ENCODE measurements around the gene LRRFIP2. TPM values are rescaled to one million over a fixed set of nuclear protein-coding genes. Genes with fewer than 3 reads are reported as not detected.

LRRFIP2 gene
- total and polyA plus RNA-seq, 2 donors (not counting 1 experiment from before 2014, with no cell fraction given), result 8.6 to 49.2 TPM

DNA sequence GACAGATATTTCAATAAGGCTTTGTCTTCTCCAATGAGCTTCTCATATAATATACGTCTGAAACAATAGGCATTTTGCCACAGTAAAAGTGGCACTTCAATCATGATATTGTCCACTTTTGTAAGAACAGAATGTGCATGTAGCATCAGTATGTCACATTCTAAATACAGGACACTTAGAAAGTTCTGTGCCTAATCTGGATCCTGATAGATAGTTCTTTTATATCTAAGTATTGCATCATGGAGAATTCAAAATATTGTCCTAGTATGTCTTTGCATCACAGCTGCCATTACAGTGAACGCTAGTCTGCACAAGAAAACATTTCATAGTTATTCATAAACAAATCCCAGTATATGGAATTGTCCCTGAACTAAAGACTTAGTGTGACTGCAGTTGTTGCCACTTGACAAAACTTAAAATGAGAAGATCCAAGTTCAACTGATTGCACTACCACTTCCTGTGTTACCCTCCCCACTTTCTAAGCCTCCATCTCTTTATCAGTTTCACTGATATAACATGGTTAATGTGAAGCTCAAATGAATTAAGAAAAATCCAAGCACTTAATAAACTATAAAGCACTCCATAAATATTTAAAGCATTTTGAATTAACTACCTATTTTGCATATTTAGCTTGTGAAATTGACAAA, 19.6 kb downstream of the LRRFIP2 start:
- H3K9ac ChIP-seq (ENCODE audit: low read length), result no peak overlapping the region
- POLR2A ChIA-PET, result no interaction called here
- H3K9me3 ChIP-seq (ENCODE audit: control extremely low read depth in 1 of 3, control insufficient read depth in 2 of 3, insufficient read depth in 1 of 3, low read length in 2 of 3), result no peaks in the 10 kb centered on the region
- no peaks in the 10 kb centered on the region for H3K27me3 ChIP-seq (replicated peaks in 1 of 4; ENCODE audit: control extremely low read depth in 1 of 4, control insufficient read depth in 3 of 4, insufficient read depth in 4 of 4, low read length in 3 of 4)
- CTCF ChIA-PET, result no interaction called here
- no peak overlapping the region for H3K4me2 ChIP-seq (replicated peaks; ENCODE audit: low read depth, low read length, poor library complexity, severe bottlenecking)
- no peak overlapping the region for H3K27ac Mint-ChIP-seq
- ATAC-seq (ENCODE audit: low read depth) (no peak), DNase-seq (no peak)
- H3K4me1 ChIP-seq (ENCODE audit: control insufficient read depth in 2 of 2, insufficient read depth in 2 of 2, low read length in 2 of 2), result no peaks in the 10 kb centered on the region
- no CpG with 5 or more reads among the region's 2 CpGs for WGBS (ENCODE audit: insufficient coverage)
- H2AFZ ChIP-seq (ENCODE audit: insufficient read depth, low read depth, low read length, poor library complexity, severe bottlenecking), result no peak overlapping the region
- no peak for TF ChIP-seq EZH2 (IDR thresholded peaks at IDR 0.05; ENCODE audit: borderline replicate concordance, insufficient read depth, low read depth, low read length, poor library complexity, severe bottlenecking)
- TF ChIP-seq, protein P1, sequence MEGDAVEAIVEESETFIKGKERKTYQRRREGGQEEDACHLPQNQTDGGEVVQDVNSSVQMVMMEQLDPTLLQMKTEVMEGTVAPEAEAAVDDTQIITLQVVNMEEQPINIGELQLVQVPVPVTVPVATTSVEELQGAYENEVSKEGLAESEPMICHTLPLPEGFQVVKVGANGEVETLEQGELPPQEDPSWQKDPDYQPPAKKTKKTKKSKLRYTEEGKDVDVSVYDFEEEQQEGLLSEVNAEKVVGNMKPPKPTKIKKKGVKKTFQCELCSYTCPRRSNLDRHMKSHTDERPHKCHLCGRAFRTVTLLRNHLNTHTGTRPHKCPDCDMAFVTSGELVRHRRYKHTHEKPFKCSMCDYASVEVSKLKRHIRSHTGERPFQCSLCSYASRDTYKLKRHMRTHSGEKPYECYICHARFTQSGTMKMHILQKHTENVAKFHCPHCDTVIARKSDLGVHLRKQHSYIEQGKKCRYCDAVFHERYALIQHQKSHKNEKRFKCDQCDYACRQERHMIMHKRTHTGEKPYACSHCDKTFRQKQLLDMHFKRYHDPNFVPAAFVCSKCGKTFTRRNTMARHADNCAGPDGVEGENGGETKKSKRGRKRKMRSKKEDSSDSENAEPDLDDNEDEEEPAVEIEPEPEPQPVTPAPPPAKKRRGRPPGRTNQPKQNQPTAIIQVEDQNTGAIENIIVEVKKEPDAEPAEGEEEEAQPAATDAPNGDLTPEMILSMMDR (IDR thresholded peaks at IDR 0.05), result no peak
- H3K4me3 Mint-ChIP-seq, result no peak overlapping the region
- peaks cover 31% of the 10 kb centered on the region for H3K79me2 ChIP-seq (ENCODE audit: control insufficient read depth, insufficient read depth, low read length)
- intact Hi-C loops (cut with micrococcal nuclease), result no loop called here
- H3K27ac ChIP-seq (ENCODE audit: low read length in 2 of 2), result no peak overlapping the region
- peaks cover 8% of the 10 kb centered on the region for H3K4me1 Mint-ChIP-seq
- H3K4me3 ChIP-seq (ENCODE audit: control extremely low read depth in 1 of 5, extremely low read depth in 1 of 5, insufficient read depth in 1 of 5, low read depth in 2 of 5, low read length in 4 of 5), result no peak overlapping the region
- no peaks in the 10 kb centered on the region for H3K27me3 Mint-ChIP-seq
- peaks cover 2 to 9% of the 10 kb centered on the region in 2 experiments for H3K36me3 ChIP-seq (replicated peaks in 1 of 2; ENCODE audit: control extremely low read depth in 1 of 2, control insufficient read depth in 1 of 2, extremely low read depth in 1 of 2, insufficient read depth in 2 of 2, low read length in 1 of 2)
- H4K20me1 ChIP-seq (ENCODE audit: control insufficient read depth, insufficient read depth, low read length, poor library complexity, severe bottlenecking), result no peaks in the 10 kb centered on the region
- H3K9me3 Mint-ChIP-seq (ENCODE audit: insufficient read depth), result no peaks in the 10 kb centered on the region

- Histone ChIP-seq H3K27me3 (replicated peaks in 1 of 4; ENCODE audit: control extremely low read depth in 1 of 4, control insufficient read depth in 3 of 4, insufficient read depth in 4 of 4, low read length in 3 of 4) (no peaks in the 10 kb centered on the region), H3K27ac (ENCODE audit: low read length in 2 of 2) (no peak overlapping the region), H3K9me3 (ENCODE audit: control extremely low read depth in 1 of 3, control insufficient read depth in 2 of 3, insufficient read depth in 1 of 3, low read length in 2 of 3) (no peaks in the 10 kb centered on the region), H3K4me2 (replicated peaks; ENCODE audit: low read depth, low read length, poor library complexity, severe bottlenecking) (no peak overlapping the region), H3K79me2 (ENCODE audit: control insufficient read depth, insufficient read depth, low read length) (peaks cover 9% of the 10 kb centered on the region), H2AFZ (ENCODE audit: insufficient read depth, low read depth, low read length, poor library complexity, severe bottlenecking) (no peak overlapping the region), H3K36me3 (replicated peaks in 1 of 2; ENCODE audit: control extremely low read depth in 1 of 2, control insufficient read depth in 1 of 2, extremely low read depth in 1 of 2, insufficient read depth in 2 of 2, low read length in 1 of 2) (peaks cover 2 to 17% of the 10 kb centered on the region in 2 experiments), H3K9ac (ENCODE audit: low read length) (no peak overlapping the region), H4K20me1 (ENCODE audit: control insufficient read depth, insufficient read depth, low read length, poor library complexity, severe bottlenecking) (no peaks in the 10 kb centered on the region), H3K4me3 (ENCODE audit: control extremely low read depth in 1 of 5, extremely low read depth in 1 of 5, insufficient read depth in 1 of 5, low read depth in 2 of 5, low read length in 4 of 5) (no peak overlapping the region), H3K4me1 (ENCODE audit: control insufficient read depth in 2 of 2, insufficient read depth in 2 of 2, low read length in 2 of 2) (peaks cover 3 to 8% of the 10 kb centered on the region in 2 donors)
- H3K27ac Mint-ChIP-seq, result no peak overlapping the region
- intact Hi-C loops (cut with micrococcal nuclease), result no loop called here
- ChIA-PET POLR2A (no interaction called here), CTCF (no interaction called here)
- DNase-seq, result no peak
- peaks cover 28% of the 10 kb centered on the region for H3K4me1 Mint-ChIP-seq
- H3K4me3 Mint-ChIP-seq, result no peak overlapping the region
- no CpG with 5 or more reads among the region's 1 CpG for WGBS (ENCODE audit: insufficient coverage)
- no peak for ATAC-seq (ENCODE audit: low read depth)
- no peaks in the 10 kb centered on the region for H3K9me3 Mint-ChIP-seq (ENCODE audit: insufficient read depth)
- H3K27me3 Mint-ChIP-seq, result no peaks in the 10 kb centered on the region
- no peak for TF ChIP-seq EZH2 (IDR thresholded peaks at IDR 0.05; ENCODE audit: borderline replicate concordance, insufficient read depth, low read depth, low read length, poor library complexity, severe bottlenecking)
- TF ChIP-seq, protein P1 (IDR thresholded peaks at IDR 0.05), result no peak
Observed at GRCh38 chr3:37150621-37151020, 23.8 kb downstream of the LRRFIP2 start.

Data from B cell (primary cell).